Measurements from ENCODE around the gene NRXN3. TPM values are rescaled to one million over a fixed set of nuclear protein-coding genes. Genes with fewer than 3 reads are reported as not detected.
A peak's percentile ranks its signal among the peaks of the same experiment; 100 is the strongest.

The NRXN3 gene
- total and polyA plus RNA-seq, 8 donors, result 1.3 to 7.6 (median 1.5) TPM

DNA sequence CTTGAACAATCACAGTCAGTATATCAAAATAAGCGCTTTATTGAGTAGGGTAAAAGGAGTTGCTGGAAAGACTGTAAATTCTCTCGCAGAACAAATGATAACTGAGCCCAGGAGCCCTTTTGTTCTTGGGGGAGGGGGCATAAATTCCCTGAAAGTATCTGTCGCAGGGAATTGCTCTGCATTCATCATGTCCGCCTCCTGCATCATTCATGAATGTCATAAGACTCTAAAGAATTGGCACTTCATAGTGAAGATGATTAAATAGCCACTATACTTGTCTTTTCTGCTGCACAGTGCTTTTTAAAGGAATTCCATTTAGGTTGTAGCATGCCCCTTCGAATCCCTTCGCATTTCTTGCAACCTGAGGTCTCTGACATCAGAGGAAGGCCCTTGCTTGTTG, 1278.8 kb downstream of the NRXN3 start:
- Histone ChIP-seq H3K4me3 (no peak overlapping the region), H3K36me3 (no peaks in the 10 kb centered on the region), H3K4me1 (no peaks in the 10 kb centered on the region), H3K27ac (no peak overlapping the region), H3K27me3 (no peaks in the 10 kb centered on the region), H3K9me3 (no peaks in the 10 kb centered on the region)
- DNase-seq (no peak), ATAC-seq (no peak)
- TF ChIP-seq, protein P1, sequence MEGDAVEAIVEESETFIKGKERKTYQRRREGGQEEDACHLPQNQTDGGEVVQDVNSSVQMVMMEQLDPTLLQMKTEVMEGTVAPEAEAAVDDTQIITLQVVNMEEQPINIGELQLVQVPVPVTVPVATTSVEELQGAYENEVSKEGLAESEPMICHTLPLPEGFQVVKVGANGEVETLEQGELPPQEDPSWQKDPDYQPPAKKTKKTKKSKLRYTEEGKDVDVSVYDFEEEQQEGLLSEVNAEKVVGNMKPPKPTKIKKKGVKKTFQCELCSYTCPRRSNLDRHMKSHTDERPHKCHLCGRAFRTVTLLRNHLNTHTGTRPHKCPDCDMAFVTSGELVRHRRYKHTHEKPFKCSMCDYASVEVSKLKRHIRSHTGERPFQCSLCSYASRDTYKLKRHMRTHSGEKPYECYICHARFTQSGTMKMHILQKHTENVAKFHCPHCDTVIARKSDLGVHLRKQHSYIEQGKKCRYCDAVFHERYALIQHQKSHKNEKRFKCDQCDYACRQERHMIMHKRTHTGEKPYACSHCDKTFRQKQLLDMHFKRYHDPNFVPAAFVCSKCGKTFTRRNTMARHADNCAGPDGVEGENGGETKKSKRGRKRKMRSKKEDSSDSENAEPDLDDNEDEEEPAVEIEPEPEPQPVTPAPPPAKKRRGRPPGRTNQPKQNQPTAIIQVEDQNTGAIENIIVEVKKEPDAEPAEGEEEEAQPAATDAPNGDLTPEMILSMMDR (IDR thresholded peaks at IDR 0.05), result no peak
- intact Hi-C loops (cut with DNase I), result no loop called here

- Histone ChIP-seq H3K27me3 (no peaks in the 10 kb centered on the region), H3K4me3 (no peak overlapping the region), H3K27ac (no peak overlapping the region), H3K9me3 (no peaks in the 10 kb centered on the region), H3K4me1 (no peaks in the 10 kb centered on the region), H3K36me3 (no peaks in the 10 kb centered on the region)
- ATAC-seq, result no peak
- TF ChIP-seq, protein P1 (IDR thresholded peaks at IDR 0.05), result no peak
- DNase-seq, result no peak
- intact Hi-C loops (cut with DNase I), result no loop called here
Observed at GRCh38 chr14:79451601-79452000, 1281.4 kb downstream of the NRXN3 start.

GRCh38 chr14:79453276-79453675, 1283.1 kb downstream of the NRXN3 start:
- TF ChIP-seq, protein P1 (IDR thresholded peaks at IDR 0.05), result no peak
- Histone ChIP-seq H3K36me3 (no peaks in the 10 kb centered on the region), H3K27me3 (no peaks in the 10 kb centered on the region), H3K9me3 (no peaks in the 10 kb centered on the region), H3K27ac (no peak overlapping the region), H3K4me1 (no peaks in the 10 kb centered on the region), H3K4me3 (no peak overlapping the region)
- intact Hi-C loops (cut with DNase I), result no loop called here
- ATAC-seq (no peak), DNase-seq (peak in 1 of 4 donors; percentile 25)

- H3K36me3 ChIP-seq, result no peaks in the 10 kb centered on the region
- no peaks in the 10 kb centered on the region for H3K27me3 ChIP-seq
- no peak for DNase-seq
- no peaks in the 10 kb centered on the region for H3K4me1 ChIP-seq
- ATAC-seq, result no peak
- no peaks in the 10 kb centered on the region for H3K9me3 ChIP-seq
- intact Hi-C loops (cut with DNase I), result no loop called here
- TF ChIP-seq, protein P1 (IDR thresholded peaks at IDR 0.05), result no peak
- H3K4me3 ChIP-seq, result no peak overlapping the region
- no peak overlapping the region for H3K27ac ChIP-seq
Observed at GRCh38 chr14:79464468-79464867, 1294.3 kb downstream of the NRXN3 start.

DNA sequence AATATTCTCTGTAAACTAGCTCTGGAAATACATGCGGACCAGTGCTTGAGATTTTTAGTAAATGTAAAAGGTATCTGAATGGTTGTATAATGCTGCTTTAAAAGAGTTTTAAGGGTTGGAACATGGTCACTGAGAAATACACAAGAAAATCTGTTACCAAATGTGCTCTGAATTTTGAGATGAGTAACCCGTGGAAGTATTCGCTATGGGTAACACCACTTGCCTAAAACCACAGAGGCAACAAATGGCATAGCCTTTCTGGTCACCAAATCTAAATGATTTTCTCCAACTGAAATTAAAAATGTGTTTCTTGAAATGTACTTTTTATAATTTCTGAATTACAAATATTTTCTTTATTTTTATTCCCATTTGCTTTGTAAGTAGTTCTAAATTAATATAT, 1295.5 kb downstream of the NRXN3 start:
- no peak for ATAC-seq
- Histone ChIP-seq H3K27ac (no peak overlapping the region), H3K9me3 (no peaks in the 10 kb centered on the region), H3K36me3 (no peaks in the 10 kb centered on the region), H3K27me3 (no peaks in the 10 kb centered on the region), H3K4me1 (no peaks in the 10 kb centered on the region), H3K4me3 (no peak overlapping the region)
- TF ChIP-seq, protein P1 (IDR thresholded peaks at IDR 0.05), result no peak
- intact Hi-C loops (cut with DNase I), result no loop called here
- DNase-seq, result no peak

Data from left lung (tissue), 10 donors.